Right kidney (tissue), 1 donor: Measurements from ENCODE around the gene YPEL2.

Experiments used
- DNase-seq: peaks from one replicate; pipeline ENCODE4 v3.0.0-alpha.2; 2016

Gene YPEL2

DNA sequence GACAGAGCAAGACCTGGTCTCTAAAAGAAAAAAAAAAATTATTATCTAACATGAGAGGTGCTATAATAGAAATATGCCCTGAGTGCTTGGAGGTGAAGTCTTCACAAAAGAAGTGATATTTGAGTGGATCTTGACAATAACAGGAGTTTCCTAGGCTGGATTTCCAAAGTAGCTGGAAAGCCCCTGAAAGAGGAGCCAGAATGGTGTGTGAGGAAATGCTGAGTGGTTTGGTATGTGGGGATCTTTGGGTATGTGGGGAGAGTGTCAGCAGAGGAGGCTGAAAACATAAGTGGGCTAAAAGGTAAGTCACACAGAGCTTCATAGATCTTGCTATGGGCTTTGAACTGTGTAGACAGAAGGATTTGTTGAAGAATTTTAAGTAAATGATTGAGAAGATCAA lies 100.1 kb downstream of the YPEL2 start:
- DNase-seq: no peak

DNA sequence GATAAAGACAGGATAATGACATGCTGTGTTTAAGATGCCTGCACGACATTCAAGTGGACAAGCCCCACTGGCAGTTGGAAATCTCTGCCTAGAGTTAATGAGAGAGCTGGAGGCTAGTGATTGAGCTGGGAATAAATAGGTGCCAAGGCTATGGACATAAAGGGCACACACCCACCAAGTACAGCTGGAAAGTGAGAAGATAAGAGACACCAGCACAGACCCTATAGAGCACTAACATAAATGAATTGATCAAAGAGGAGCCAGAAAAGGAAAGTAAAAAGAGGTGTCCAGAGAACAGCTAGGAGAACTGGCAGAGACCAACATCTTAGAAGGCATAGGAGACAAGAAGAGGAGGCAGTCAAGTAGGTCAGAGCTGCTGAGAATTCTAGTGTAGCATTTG lies 101.2 kb downstream of the YPEL2 start:
- no peak for DNase-seq

DNA sequence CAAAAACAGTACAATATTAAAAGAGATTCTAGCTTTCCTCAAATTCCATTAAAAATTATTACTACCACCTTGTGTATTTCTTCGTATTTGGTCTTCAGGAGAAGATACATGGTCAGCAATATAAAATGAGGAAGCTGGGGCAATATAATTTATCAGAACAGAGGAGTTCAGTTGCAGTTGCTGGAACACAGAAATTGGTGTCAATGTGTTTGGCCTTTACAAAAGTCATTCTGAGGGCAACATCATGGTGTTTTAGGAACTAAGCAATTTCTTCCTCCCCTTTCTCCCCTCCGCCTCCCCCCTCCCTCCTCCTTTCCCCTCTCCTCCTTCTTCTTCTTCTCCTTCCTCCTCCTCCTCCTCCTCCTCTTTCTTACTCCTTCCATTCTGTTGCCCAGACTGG lies 102.1 kb downstream of the YPEL2 start:
- DNase-seq: no peak

DNA sequence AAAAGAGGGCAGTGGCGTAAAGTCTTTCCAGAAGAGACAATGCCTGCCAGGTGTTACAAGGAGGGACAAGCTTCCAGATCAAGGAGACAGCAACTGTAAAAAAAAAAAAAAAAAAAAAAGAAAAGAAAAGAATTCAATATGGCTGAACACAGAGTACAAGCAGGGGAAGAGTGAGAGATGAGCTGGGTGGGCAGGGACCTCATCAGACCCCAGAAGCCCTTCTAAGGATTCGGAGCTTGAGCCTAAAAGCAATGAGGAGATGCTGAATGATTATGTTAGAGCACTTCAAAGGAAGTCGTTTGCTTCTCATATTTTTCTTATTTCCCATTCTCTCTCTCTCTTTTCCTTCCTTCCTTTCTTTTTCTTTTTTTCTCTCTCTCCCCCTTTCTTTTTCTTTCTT lies 103.0 kb downstream of the YPEL2 start:
- DNase-seq: no peak

DNA sequence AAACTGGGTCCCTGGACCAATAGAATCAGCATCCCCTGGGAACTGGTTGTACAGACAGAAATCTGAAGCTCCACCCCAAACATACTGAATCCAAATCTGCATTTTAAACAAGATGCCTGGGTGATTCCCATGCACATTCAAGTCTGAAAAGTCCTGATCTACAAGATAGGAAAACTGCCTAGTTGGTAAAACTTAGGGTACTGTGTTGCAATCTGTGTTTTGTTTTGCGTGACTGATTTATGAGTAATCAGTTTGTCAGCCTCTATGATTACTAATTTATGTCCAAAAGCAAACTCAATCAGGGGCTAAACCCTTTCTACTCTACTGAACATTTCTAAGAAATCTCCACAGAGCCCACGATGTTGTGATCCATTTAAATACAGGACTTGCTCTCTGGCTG lies 103.8 kb downstream of the YPEL2 start:
- no peak for DNase-seq

DNA sequence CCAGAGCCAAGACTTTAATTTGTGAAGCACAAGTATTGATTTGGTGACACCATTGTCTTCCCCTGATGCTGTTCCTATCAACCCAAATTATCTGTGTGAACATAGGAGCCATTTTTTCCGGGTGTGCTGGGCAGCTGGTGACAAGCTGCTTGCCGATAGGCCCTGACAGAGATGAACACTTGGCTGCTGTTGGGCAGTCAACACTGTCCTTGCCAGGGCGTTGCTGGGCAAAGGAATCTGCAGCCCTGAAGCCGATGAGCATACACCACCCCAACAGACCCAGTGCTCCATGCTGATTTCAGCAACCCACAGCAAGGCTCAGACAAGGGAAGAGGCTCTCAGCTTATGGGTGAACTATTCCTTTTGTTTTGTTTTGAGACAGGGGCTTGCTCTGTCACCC lies 105.4 kb downstream of the YPEL2 start:
- no peak for DNase-seq

DNA sequence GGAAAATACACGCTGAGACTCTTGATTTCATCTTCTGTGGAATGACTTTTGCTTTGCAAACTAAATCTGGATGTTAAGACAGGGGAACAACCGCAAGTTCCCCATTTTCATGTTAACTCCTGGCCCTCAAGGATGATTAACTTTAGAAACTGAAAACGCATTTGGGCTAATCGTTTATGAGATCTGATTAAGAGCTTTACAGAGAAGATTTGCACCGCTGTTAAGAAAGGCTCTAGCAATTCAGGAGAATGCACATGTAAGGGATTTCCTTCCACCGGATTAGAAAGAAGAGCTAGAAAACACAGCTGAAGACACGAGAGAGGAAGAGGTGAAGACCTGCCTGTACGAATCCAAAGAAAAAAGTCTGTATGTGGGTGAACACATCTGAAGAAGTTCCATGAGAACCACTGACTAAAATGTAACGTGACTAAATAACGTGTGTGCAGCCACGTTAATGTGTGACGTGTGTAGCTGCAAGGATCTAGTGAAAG lies 106.4 kb downstream of the YPEL2 start:
- DNase-seq: no peak

DNA sequence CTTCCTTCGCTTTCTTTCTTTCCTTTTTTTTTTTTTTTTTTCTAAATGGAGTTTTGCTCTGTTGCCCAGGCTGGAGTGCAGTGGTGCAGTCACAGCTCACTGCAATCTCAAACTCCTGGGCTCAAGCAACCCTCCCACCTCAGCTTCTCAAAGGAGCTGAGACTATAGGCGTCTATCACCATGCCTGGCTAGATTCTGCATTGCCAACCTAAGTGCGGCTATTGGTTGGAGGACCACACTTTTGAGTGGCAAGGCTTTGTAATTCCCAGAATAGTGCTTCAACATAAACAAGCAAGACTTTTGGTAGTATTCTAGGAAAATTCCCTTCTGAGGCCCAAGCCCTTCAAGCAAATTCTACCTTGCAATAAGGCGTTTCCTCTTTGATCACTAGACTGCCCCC lies 107.8 kb downstream of the YPEL2 start:
- DNase-seq: no peak

DNA sequence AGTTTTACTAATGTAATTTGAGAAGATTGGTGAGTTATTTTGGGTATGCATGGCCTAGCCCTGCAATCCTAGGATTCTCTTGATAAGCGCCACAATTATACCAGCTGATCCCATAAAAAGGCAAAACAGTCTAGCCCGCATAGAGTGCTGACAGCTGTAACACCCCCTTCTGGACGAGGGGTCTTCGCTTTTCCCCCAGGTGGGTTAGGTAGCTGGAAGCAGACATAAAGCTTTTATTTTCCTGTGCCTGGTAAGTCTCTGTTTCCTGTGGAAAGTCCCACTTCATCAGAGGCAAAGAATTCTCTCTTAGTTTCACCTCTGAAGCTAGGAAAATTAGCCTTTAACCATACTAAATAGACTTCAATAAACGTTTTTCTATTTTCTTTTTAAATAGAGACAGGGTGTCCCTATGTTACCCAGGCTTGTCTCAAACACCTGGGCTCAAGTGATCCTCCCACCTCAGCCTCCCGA lies 108.3 kb downstream of the YPEL2 start:
- DNase-seq: no peak

DNA sequence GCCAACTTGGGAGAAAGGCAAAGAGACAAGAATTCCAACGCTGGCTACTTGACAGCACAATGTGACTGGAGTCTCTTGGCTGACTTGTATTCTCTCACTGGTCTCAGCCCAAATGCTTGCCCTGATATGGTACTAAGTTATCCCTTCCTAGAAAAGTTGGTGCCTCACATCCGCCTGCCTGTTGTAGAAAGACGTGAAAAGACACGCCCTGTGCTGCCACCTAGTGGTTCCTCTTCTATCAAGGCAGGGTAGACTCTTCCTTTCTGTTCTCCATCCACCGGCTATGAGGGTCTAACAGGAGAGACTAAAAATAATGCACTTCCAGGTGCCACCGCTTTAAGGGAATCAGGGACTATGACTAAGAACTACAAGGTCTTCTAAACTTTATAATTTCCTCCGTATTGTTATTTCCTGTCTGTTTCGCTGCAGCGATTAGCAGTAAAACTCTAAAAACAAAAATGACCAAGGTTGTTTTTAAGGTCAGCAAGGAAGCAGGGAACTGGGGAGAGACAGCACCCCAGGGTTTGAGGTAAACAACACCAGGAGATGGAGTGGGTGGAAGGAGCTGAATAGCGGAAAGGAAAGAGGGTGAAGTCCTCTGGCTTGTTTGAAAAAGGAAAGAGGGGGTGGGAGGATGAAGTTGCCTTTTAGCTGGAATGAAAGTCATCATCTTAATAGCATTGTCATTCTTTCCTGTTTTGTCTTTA lies 109.5 kb downstream of the YPEL2 start:
- peak; percentile 62 for DNase-seq

DNA sequence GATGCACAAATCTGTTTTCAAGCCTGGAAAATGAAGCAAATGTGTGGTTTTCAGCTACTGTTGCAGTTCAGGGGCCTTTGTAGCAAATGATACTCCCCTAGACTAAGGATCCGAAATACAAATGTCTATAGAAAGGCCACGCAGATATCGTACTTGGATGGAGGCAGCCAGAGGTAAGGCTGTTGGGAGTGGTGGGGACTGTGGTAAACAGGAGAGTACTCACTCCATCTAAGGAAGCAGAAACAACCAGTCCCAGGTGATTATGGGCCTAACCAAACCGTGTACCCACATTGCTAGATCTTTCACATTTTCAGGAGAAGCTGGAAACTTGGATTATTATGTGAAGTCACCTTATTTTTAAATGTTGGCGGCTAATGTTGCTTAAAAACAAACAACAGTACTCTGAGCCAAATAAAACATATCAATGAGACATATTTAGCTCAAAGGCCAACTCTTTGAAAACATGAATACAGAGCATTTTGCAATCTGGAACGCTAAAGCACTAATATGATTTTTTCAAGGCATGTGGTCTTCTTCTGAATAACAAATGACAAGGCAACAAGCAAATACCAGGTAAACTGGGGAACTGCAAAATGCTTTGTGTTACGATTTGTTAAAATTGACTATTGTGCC lies 110.1 kb downstream of the YPEL2 start:
- DNase-seq: no peak

DNA sequence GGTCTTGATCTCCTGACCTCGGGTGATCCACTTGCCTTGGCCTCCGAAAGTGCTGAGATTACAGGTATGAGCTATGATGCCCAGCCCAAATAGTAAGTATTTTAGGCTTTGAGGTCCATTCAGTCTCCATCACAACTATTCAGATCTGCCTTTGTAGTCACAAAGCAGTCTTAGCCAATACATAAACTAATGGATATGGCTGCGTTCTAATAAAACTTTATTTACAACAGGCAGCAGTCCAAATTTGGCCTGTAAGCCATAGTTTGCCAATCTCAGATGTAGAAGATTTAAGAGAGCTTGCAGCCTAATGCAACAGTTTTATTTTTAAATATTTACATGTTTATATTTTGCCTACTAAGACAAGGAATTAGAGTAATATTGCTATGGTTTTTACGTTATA lies 111.7 kb downstream of the YPEL2 start:
- no peak for DNase-seq
